ENCODE results near the gene DLL3.
A peak's percentile ranks its signal among the peaks of the same experiment; 100 is the strongest.
"Not testable (repeated sequence)": the region's sequence is repeated elsewhere in the genome, so short reads cannot be mapped to it uniquely, and the experiment has no call there.

Gene DLL3

DNA sequence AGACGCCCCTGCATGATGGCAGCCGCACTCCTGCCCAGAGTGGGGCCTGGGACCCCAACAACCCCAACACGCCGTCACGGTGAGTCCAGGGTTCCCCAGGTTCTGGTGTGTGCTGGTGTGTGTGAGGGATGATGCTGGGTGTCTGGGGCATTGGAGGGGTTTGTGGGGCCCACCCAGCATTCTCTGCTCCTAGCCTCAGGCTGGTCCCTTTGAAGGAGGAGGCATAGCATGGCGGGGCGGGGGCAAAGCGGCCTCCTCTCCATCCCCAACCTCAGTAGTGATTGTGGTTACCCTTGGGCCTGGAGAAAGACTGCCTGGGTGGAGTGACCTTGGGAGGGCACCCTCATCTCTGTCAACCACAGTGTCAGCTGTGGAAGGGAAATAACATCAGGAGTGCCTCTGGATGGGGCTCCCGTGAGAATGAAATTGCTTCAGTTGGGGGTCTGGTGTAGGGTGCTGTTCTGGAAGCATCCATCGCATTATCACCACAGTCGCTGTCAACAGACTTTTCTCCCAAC is 25.2 kb upstream of the DLL3 start:
- no peaks in the 10 kb centered on the region for H3K27me3 ChIP-seq (ENCODE audit: insufficient read depth, low read length)
- peaks cover 75% of the 10 kb centered on the region for H3K36me3 ChIP-seq (ENCODE audit: insufficient read depth, low read length)
- H2AFZ ChIP-seq (ENCODE audit: low read depth, low read length): no peak overlapping the region
- no peak overlapping the region for H3K4me3 ChIP-seq (ENCODE audit: low read length)
- no peaks in the 10 kb centered on the region for H3K9me3 ChIP-seq (ENCODE audit: low read length)
- no peaks in the 10 kb centered on the region for H3K4me1 ChIP-seq (ENCODE audit: insufficient read depth, low read length)

GRCh38 chr19:39474139-39474620 is 24.6 kb upstream of the DLL3 start:
- Histone ChIP-seq H3K36me3 (ENCODE audit: insufficient read depth, low read length) (peaks cover 69% of the 10 kb centered on the region), H3K9me3 (ENCODE audit: low read length) (no peaks in the 10 kb centered on the region), H2AFZ (ENCODE audit: low read depth, low read length) (no peak overlapping the region), H3K4me3 (ENCODE audit: low read length) (no peak overlapping the region), H3K4me1 (ENCODE audit: insufficient read depth, low read length) (no peaks in the 10 kb centered on the region), H3K27me3 (ENCODE audit: insufficient read depth, low read length) (no peaks in the 10 kb centered on the region)

DNA sequence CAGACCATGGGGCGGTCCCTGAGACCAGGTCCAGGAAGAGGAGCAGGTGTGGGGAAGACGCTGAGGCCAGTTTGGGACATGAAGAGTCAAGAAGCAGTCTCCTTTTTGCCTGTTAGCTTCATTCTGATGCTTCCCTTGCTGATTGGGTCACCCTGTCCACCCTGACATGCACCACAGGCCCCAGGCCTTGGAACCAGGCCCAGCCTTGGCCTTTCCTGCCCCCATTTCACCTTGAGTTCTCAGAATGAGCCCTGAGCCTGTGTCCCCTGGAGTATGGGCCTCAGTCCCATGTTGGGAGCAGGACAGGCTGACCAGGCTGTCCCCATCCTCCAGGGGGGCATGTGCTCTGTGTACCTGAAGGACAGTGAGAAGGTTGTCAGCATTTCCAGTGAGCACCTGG is 23.0 kb upstream of the DLL3 start:
- peaks cover 6% of the 10 kb centered on the region for H3K4me1 ChIP-seq (ENCODE audit: insufficient read depth, low read length)
- no peaks in the 10 kb centered on the region for H3K9me3 ChIP-seq (ENCODE audit: low read length)
- H2AFZ ChIP-seq (ENCODE audit: low read depth, low read length): no peak overlapping the region
- H3K27me3 ChIP-seq (ENCODE audit: insufficient read depth, low read length): no peaks in the 10 kb centered on the region
- peaks cover 53% of the 10 kb centered on the region for H3K36me3 ChIP-seq (ENCODE audit: insufficient read depth, low read length)
- H3K4me3 ChIP-seq (ENCODE audit: low read length): no peak overlapping the region

DNA sequence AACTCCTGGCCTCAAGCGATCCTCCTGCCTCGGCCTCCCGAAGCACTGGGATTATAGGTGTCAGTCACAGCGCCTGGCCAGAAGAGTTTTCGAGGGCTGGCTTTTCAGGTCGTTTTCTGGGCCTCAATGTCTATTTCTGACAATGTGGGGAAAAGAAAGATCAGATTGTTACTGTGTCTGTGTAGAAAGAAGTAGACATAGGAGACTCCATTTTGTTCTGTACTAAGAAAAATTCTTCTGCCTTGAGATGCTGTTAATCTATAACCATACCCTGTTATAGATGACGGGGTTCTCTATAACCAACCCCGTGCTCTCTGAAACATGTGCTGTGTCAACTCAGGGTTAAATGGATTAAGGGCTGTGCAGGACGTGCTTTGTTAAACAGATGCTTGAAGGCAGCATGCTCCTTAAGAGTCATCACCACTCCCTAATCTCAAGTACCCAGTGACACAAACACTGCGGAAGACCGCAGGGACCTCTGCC is 19.4 kb upstream of the DLL3 start:
- H3K4me3 ChIP-seq (ENCODE audit: low read length): not testable (repeated sequence)

DNA sequence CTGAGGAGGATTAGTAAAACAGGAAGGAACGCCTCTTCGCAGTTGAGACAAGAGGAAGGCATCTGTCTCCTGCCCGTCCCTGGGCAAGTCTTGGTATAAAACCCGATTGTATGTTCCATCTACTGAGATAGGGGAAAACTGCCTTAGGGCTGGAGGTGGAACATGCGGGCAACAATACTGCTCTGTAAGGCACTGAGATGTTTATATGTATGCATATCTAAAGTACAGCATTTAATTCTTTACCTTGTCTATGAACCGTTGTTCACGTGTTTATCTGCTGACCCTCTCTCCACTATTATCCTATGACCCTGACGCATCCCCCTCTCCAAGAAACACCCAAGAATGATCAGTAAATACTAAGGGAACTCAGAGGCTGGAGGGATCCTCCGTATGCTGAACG is 18.8 kb upstream of the DLL3 start:
- H2AFZ ChIP-seq (ENCODE audit: low read depth, low read length): peak overlapping the region; percentile 93
- H3K4me3 ChIP-seq (ENCODE audit: low read length): peak overlapping the region; percentile 99
- peaks cover 29% of the 10 kb centered on the region for H3K36me3 ChIP-seq (ENCODE audit: insufficient read depth, low read length)
- no peaks in the 10 kb centered on the region for H3K9me3 ChIP-seq (ENCODE audit: low read length)
- H3K27me3 ChIP-seq (ENCODE audit: insufficient read depth, low read length): no peaks in the 10 kb centered on the region
- peaks cover 19% of the 10 kb centered on the region for H3K4me1 ChIP-seq (ENCODE audit: insufficient read depth, low read length)

More for the DNA sequence above, 19.4 kb upstream of the DLL3 start:
- H3K36me3 ChIP-seq (ENCODE audit: insufficient read depth, low read length): peaks cover 29% of the 10 kb centered on the region
- H3K4me1 ChIP-seq (ENCODE audit: insufficient read depth, low read length): peaks cover 19% of the 10 kb centered on the region
- H3K27me3 ChIP-seq (ENCODE audit: insufficient read depth, low read length); H2AFZ ChIP-seq (ENCODE audit: low read depth, low read length); H3K9me3 ChIP-seq (ENCODE audit: low read length): not testable (repeated sequence)

DNA sequence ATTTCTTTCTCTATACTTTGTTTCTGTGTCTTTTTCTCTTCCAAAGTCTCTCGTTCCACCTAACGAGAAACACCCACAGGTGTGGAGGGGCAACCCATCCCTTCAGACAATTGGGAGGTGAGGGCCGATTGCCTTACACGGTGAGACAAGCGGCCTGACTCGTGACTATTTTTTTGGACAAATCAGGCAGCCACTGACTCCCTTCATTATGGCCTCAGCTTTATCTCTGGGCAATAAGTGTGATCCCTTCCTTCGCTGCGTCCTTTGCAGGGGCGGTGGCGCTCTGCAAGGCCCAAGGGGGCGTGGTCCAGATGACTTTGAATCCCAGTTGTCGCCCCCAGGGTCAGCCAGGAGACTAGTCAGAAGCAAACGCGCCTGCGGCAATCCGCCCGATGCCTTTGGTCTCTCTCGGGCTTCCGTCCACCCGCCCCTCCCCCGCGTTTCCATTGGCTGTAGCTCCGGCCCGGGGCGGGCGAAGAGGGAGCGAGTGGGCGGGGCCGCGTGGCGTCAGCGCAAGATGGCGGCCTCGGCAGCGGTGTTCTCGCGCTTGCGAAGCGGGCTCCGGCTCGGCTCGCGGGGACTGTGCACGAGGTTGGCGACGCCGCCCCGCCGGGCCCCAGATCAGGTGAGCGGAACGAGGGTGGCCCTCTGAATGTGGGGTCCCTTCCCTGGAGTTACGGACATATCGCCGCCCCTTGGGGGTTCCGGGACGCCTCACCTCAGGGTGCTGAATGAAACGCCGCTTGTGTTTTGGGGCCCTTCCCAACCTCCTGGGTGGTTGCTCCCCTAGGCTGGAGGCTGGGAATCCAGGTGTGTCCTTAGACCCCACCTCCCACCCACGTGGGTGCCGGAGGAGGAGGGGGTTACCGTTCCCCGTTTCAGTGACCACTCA is 18.2 kb upstream of the DLL3 start, which contains the start of gene TIMM50:
TSS of gene TIMM50 (plus strand) at position 502 of the 892 bp plus-strand sequence. CDS start at position 518, 16 bp downstream.
- Histone ChIP-seq H3K4me3 (ENCODE audit: low read length) (peak within 1 kb of the TSS; percentile 99), H2AFZ (ENCODE audit: low read depth, low read length) (peak within 1 kb of the TSS; percentile 93), H3K4me1 (ENCODE audit: insufficient read depth, low read length) (peaks cover 19% of the 10 kb centered on the region), H3K36me3 (ENCODE audit: insufficient read depth, low read length) (peaks cover 32% of the 10 kb centered on the region), H3K27me3 (ENCODE audit: insufficient read depth, low read length) (no peaks in the 10 kb centered on the region), H3K9me3 (ENCODE audit: low read length) (no peaks in the 10 kb centered on the region)

GRCh38 chr19:39481229-39481545 is 17.6 kb upstream of the DLL3 start:
- H3K4me1 ChIP-seq (ENCODE audit: insufficient read depth, low read length): peaks cover 19% of the 10 kb centered on the region
- no peaks in the 10 kb centered on the region for H3K9me3 ChIP-seq (ENCODE audit: low read length)
- peaks cover 33% of the 10 kb centered on the region for H3K36me3 ChIP-seq (ENCODE audit: insufficient read depth, low read length)
- H3K4me3 ChIP-seq (ENCODE audit: low read length): peak overlapping the region; percentile 99
- no peaks in the 10 kb centered on the region for H3K27me3 ChIP-seq (ENCODE audit: insufficient read depth, low read length)
- peak overlapping the region; percentile 93 for H2AFZ ChIP-seq (ENCODE audit: low read depth, low read length)

DNA sequence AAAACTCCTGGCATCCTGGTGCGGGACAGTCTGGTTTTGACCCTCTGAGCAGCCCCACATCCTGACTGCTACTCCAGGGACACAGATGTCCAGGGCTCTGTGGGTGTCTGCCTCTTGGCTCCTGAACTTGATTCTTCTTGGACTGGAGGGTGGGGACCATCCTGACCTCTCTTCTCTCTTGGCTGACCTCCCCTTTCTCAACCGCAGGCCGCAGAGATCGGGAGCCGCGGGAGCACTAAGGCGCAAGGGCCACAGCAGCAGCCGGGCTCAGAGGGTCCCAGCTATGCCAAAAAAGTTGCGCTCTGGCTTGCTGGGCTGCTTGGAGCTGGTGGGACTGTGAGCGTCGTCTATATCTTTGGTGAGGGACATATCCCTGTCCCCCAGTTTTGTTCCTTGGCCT is 17.1 kb upstream of the DLL3 start:
- H3K9me3 ChIP-seq (ENCODE audit: low read length): no peaks in the 10 kb centered on the region
- no peaks in the 10 kb centered on the region for H3K27me3 ChIP-seq (ENCODE audit: insufficient read depth, low read length)
- peak overlapping the region; percentile 99 for H3K4me3 ChIP-seq (ENCODE audit: low read length)
- H3K36me3 ChIP-seq (ENCODE audit: insufficient read depth, low read length): peaks cover 31% of the 10 kb centered on the region
- peaks cover 19% of the 10 kb centered on the region for H3K4me1 ChIP-seq (ENCODE audit: insufficient read depth, low read length)
- no peak overlapping the region for H2AFZ ChIP-seq (ENCODE audit: low read depth, low read length)

DNA sequence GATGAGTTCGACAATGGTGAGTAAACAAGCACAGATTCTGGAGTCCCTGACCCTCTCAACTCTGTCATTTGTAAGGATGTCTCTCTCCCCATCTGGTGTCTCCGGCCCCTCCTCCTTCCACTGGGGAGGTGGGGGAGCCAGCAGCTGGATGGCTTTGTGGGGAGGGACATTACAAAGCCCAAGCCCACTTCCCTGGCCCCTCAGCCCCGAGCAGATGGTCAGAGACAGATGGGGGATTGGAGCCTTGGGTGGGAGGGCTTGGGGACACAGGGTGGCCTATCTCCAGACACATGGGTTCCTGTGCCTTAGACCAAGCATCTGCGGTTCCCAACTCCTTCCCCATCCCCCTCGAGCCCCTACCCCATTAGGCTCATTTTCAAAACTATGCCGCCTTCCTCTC is 15.6 kb upstream of the DLL3 start:
- Histone ChIP-seq H3K9me3 (ENCODE audit: low read length) (no peaks in the 10 kb centered on the region), H3K36me3 (ENCODE audit: insufficient read depth, low read length) (peaks cover 39% of the 10 kb centered on the region), H3K4me1 (ENCODE audit: insufficient read depth, low read length) (peaks cover 19% of the 10 kb centered on the region), H3K4me3 (ENCODE audit: low read length) (no peak overlapping the region), H2AFZ (ENCODE audit: low read depth, low read length) (no peak overlapping the region), H3K27me3 (ENCODE audit: insufficient read depth, low read length) (no peaks in the 10 kb centered on the region)

- Histone ChIP-seq H3K9me3 (ENCODE audit: low read length) (no peaks in the 10 kb centered on the region), H3K27me3 (ENCODE audit: insufficient read depth, low read length) (no peaks in the 10 kb centered on the region), H3K4me3 (ENCODE audit: low read length) (no peak overlapping the region), H3K36me3 (ENCODE audit: insufficient read depth, low read length) (peaks cover 60% of the 10 kb centered on the region), H3K4me1 (ENCODE audit: insufficient read depth, low read length) (no peaks in the 10 kb centered on the region), H2AFZ (ENCODE audit: low read depth, low read length) (no peak overlapping the region)
Observed at GRCh38 chr19:39489756-39490155, 9.0 kb upstream of the DLL3 start.

- H3K36me3 ChIP-seq (ENCODE audit: insufficient read depth, low read length): peaks cover 40% of the 10 kb centered on the region
- H3K9me3 ChIP-seq (ENCODE audit: low read length): no peaks in the 10 kb centered on the region
- H2AFZ ChIP-seq (ENCODE audit: low read depth, low read length): no peak overlapping the region
- H3K27me3 ChIP-seq (ENCODE audit: insufficient read depth, low read length): no peaks in the 10 kb centered on the region
- H3K4me3 ChIP-seq (ENCODE audit: low read length): no peak overlapping the region
- no peaks in the 10 kb centered on the region for H3K4me1 ChIP-seq (ENCODE audit: insufficient read depth, low read length)
Observed at GRCh38 chr19:39492225-39492624, 6.5 kb upstream of the DLL3 start.

DNA sequence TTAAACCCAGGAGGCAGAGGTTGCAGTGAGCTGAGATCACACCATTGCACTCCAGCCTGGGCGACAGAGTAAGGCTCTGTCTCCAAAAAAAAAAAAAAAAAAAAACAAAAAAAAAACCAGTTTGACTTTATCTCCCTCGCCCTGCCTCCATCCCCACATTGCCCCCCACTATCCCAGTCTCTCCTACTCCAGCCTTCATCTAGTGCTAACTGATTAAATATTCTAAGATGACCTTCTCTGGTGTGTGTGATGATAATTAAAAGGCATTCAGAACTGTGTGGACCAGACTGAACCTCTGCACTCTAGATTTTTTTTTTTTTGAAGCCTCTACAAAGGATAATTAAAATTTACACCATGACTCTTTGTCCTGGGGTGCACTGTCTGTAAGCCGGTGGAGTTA is 6.0 kb upstream of the DLL3 start:
- Histone ChIP-seq H3K9me3 (ENCODE audit: low read length) (no peaks in the 10 kb centered on the region), H3K36me3 (ENCODE audit: insufficient read depth, low read length) (peaks cover 38% of the 10 kb centered on the region), H3K4me1 (ENCODE audit: insufficient read depth, low read length) (peaks cover 3% of the 10 kb centered on the region)

GRCh38 chr19:39494661-39495060 is 4.1 kb upstream of the DLL3 start:
- Histone ChIP-seq H3K9me3 (ENCODE audit: low read length) (no peaks in the 10 kb centered on the region), H2AFZ (ENCODE audit: low read depth, low read length) (no peak overlapping the region), H3K4me1 (ENCODE audit: insufficient read depth, low read length) (peaks cover 9% of the 10 kb centered on the region), H3K36me3 (ENCODE audit: insufficient read depth, low read length) (peaks cover 19% of the 10 kb centered on the region), H3K27me3 (ENCODE audit: insufficient read depth, low read length) (peaks cover 15% of the 10 kb centered on the region), H3K4me3 (ENCODE audit: low read length) (no peak overlapping the region)

More for the DNA sequence above, 6.0 kb upstream of the DLL3 start:
- H3K4me3 ChIP-seq (ENCODE audit: low read length): no peak overlapping the region
- H2AFZ ChIP-seq (ENCODE audit: low read depth, low read length): no peak overlapping the region
- H3K27me3 ChIP-seq (ENCODE audit: insufficient read depth, low read length): no peaks in the 10 kb centered on the region
